Cardiac ventricle fibroblast (primary cell): ENCODE results near the gene PIGA. TPM values are rescaled to one million over a fixed set of nuclear protein-coding genes. Genes with fewer than 3 reads are reported as not detected.

ENCODE experiments used
- total RNA-seq: library from RNA; depleted of rRNA; stranded (reverse); fragments of >200 nt; gene quantifications from 2 replicates; pipeline ENCODE4 v1.2.3, GENCODE V29; 2015

PIGA gene
- total RNA-seq: 3.6 and 5.8 TPM in 2 replicates

GRCh38 chrX:15335135-15336022, at the start of gene PIGA:
TSS of gene PIGA (minus strand) at chrX:15335523. CDS start at chrX:15331930, 3,593 bp downstream.

GRCh38 chrX:15384304-15384703, 49.0 kb upstream of the PIGA start, which contains the start of gene VEGFD:
TSS of gene VEGFD (minus strand) at chrX:15384413. CDS start at chrX:15383946, 467 bp downstream.

GRCh38 chrX:15315509-15315908, 19.8 kb downstream of the PIGA start, which contains the start of gene ASB11:
TSS of gene ASB11 (minus strand) at chrX:15315640. CDS start at chrX:15315605, 35 bp downstream.

GRCh38 chrX:15269618-15270521, 65.5 kb downstream of the PIGA start, which contains the start of gene ASB9:
TSS of gene ASB9 (minus strand) at chrX:15270083. CDS start at chrX:15269874, 209 bp downstream.

Other genes with a start within 250 kb of the PIGA start
- gene ASB9, start 65.4 kb downstream of the PIGA start, total RNA-seq: 0.34 TPM in 1 of 2 replicates, not detected in the other
- not detected in 2 replicates for gene ASB11, start 19.9 kb downstream of the PIGA start, total RNA-seq
- gene VEGFD, start 48.9 kb upstream of the PIGA start, total RNA-seq: 2.3 and 4.2 TPM in 2 replicates
- 31.3 and 47.2 TPM in 2 replicates for gene PIR, start 157.8 kb upstream of the PIGA start, total RNA-seq
- gene BMX, start 165.3 kb upstream of the PIGA start, total RNA-seq: 0.15 TPM in 1 of 2 replicates, not detected in the other